Non-pigmented ciliary epithelial cell (primary cell): ENCODE data around the gene C18orf32.
"Not testable (repeated sequence)": the region's sequence is repeated elsewhere in the genome, so short reads cannot be mapped to it uniquely, and the experiment has no call there.

Experiments used
- DNase-seq: peaks from one replicate; pipeline ENCODE4 v3.0.0-alpha.2; 2010; ENCODE audit warnings: low read depth

C18orf32 gene

GRCh38 chr18:49467599-49467998, 19.4 kb downstream of the C18orf32 start:
- no peak for DNase-seq

DNA sequence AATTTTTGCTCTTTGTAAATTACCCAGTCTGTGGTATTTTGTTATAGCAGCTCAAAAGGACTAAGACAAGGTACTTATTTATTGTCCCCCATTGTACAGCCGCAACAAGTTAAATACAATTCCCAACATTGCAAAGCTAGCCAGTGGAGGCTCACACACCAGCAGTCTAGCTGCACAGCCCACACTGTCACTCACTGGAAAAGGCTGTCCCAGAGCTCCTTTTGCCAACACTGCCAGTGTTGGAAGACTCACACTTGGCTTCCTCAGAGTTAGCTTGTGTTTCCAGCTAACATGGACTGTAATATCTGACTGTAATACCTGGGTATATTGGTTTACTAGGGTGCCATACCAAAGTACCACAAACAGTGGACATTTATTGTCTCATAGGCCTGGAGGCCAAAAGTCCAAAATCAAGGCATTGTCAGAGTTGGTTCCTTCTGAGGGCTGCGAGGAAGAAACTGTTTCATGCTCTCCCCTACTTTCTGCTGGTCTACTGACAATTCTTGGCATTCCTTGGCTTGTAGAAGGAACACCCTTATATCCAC, 19.9 kb downstream of the C18orf32 start:
- DNase-seq, result no peak

DNA sequence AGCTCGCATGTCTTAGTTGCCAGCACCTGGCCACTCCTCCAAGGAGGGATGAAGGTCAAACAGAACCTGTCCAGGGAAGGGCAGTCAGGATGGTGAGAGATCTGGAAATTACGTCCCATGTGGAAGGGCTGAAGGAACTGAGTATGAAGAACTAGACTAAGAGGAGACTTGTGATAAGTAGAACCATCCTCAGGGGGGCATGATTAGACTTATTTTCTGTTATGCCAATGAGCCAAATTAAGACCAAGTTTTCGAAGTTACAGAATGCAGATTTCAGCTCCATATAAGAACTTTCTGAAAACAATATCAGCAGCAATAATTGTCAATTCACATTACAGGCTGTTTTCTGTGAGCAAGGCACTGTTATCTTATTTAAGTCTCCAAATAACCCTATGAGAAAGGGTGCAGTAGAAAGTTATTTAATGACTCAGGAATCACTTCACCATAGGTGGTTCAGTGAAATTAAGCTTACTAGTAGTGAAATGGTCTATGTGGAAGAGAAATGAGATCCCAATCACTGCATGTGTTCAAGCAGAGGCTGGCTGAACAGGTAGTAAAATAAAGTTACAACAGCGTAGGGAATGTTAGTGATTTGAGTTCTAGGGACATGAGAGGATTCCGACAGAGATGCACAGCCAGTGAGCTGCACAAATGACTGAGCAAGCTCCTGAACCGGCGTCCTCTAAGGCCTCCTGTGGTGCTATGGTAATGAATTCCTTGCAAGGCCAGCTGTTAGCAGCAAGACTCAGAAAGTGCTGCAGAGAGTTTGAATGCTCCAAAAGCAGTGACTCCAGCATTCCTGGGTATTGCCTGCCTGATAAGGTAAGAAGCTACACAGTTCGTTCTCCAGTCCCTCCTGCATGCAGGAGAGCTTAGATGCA, 22.1 kb downstream of the C18orf32 start:
- no peak for DNase-seq

- no peak for DNase-seq
Measured at GRCh38 chr18:49461602-49461977, 25.4 kb downstream of the C18orf32 start.

DNA sequence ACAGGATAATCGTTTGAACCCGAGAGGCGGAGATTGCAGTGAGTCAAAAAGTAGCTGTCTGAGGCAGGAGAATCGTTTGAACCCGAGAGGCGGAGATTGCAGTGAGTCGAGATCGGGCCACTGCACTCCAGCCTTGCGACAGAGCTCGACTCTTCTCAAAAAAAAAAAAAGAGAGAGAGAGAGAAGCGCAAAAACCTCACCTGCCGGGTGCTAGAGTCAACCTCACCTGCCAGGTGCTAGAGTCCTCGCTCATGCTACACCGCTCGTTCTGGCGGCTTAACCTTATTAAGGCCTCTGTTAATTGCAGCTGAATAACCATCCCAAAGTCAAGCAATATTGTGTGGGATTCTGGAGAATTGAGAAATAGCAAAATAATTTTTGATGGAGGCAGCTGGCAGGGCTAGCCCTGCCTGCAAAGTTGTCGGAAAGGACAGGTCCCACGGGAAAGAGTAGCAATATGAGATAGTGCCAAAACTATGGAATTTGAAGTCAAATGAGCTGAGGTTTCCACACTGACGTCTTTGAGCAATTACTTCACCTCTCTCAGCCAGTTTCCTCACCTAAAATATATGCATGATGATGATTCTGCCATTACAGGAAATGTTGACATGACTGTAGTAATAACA, 25.9 kb downstream of the C18orf32 start:
- DNase-seq, result no peak

DNA sequence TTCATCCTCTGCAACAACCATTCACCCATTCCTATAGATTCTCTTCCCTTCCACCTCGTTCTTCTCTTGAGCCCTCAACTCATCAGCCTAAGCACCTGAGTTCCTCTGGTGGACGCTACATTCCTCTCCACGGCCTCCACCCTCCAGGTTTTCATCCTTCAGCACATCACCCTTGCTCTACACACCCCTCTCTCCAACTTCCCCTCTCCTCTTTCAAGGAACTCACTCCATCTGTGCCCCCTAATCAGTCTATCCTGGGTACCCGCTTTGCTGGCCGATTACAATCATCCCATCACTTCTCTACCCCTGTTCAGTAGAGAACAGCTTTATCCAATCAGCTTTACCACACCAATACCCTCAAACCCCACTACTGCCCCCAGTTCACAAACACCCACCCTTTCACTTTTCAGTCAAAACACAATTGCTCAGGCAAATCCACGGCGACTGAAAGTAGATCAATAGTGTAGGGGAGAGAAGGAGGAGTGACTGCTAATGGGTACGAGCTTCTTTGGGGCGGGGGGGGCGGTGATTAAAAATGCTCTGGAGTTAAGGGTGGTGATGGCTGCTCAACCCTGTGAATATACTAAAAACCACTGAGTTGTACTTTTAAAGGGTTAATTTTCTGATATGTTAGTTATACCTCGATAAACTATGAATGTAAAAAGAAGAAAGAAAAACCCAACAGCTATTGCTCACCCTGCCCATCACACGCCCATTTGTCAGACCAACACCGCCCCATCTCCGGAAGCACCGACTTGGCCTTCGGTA, 27.4 kb downstream of the C18orf32 start:
- DNase-seq, result no peak

DNA sequence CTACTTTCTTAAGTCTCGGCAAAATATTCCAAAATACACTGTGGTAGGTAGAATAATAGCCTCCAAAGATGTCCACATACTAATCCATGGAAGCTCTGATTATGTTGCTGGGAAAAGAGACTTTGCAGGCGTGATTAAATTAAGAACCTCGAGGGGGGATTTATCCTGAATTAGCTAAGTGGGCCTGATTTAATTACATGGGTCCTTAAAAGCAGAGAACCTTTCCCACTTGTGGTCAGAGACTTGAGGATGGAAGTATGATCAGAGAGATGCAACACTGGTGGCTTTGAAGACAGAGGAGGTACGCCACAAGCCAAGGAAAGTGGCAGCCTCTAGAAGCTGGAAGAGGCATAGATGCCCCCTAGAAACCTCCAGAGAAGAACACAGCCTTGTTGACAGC, 29.4 kb downstream of the C18orf32 start:
- DNase-seq, result no peak

DNA sequence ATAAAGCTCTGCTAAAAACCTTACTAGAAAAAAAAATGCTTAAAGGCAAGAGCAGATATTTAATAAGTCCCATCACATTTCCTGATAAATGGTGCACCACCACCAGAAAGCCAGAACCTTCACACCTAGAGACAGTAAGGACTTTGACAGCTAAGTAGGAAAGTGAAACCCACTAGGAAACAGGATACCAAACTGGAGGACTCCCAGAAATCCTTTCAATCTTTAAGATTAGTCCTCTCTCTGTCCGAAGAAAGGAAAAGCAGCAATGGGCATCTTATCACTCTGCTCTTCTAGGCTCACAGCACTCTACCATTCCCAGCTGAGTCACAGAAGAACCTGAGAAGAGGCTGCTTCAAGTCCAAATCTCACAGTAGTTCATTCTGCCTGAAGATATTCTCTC, 30.2 kb downstream of the C18orf32 start:
- no peak for DNase-seq

- not testable (repeated sequence) for DNase-seq
Measured at GRCh38 chr18:49452534-49452933, 34.5 kb downstream of the C18orf32 start.

DNA sequence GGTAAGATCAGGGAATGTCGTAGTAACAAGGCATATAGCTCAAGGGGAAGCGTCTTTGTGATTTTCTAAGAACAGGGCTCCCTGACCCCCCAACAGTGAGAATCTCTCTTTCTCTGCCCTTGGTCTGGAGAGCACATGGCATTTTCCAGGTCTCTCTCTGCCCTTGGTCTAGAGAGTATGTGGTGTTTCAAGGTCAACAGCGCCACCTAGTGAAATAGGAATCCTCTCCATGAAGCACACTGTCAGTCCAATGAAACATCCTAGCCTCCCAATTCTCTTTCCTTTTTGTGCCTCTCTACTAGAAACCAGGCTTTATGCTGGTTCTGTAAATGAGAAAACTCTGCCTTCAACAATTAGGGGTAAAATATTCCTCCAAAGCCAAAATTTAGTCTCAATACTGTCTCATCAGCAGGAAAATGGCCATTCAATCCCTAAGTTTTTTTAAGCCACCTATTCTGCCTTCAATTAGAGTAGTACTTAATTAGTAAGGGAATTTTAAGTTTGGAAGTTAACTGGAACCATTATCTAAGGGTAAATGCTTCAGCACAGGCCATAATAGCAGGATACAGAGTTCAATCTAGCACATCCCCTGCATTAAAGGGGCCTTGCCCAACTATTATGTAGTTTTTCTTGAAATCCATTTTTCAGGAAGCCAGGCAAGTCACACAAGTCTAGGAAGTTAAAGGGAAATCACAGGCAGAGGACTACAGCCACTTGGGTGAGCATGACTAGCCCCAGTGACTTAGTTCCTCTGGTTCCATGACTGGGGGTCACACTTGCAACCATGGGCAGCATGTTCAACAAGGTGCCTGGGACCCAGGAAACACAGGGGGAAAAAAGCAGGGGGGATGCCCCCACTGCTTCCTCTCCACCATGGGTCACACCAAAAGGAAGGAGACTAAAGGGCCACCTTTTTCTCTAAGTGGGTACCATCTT, 39.0 kb downstream of the C18orf32 start:
- DNase-seq, result no peak

- no peak for DNase-seq
Measured at GRCh38 chr18:49446481-49446880, 40.6 kb downstream of the C18orf32 start.

- no peak for DNase-seq
Measured at GRCh38 chr18:49444581-49444980, 42.5 kb downstream of the C18orf32 start.

DNA sequence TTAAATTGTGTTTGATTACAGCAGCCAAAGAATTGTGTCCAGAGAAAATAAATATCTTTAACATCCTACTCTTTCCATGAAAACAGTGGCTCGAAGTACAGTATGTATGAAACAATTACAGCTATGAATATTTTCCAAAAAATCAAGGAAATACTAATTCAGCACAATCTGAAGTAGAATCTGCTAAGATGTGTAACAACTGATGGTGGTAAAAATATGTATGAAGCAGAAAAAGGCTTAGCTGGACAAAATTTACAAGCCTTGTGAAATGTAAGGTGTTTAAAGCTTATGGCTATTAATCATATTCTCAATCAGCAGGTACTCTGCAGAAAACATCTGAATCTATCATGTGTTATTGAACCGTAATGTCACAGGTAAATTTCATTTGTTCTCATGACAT, 43.2 kb downstream of the C18orf32 start:
- no peak for DNase-seq

GRCh38 chr18:49441338-49441938, 45.6 kb downstream of the C18orf32 start:
- no peak for DNase-seq

DNA sequence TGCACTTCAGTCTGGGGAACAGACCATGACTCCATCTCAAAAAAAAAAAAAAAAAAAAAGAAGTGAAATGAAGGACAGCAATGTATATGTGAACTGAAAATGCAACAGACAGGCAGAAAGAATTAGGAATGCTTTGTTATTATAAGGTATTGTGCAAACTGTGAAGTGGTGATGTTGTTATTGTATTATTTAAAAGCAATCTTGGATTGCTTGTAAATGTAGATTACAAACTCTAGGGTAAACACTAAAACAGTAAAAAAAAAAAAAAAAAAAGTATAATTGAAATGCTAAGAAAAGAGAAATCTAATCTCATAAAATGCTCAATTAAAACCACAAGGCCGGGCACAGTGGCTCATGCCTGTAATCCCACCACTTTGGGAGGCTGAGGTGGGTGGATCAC, 51.9 kb downstream of the C18orf32 start:
- no peak for DNase-seq

DNA sequence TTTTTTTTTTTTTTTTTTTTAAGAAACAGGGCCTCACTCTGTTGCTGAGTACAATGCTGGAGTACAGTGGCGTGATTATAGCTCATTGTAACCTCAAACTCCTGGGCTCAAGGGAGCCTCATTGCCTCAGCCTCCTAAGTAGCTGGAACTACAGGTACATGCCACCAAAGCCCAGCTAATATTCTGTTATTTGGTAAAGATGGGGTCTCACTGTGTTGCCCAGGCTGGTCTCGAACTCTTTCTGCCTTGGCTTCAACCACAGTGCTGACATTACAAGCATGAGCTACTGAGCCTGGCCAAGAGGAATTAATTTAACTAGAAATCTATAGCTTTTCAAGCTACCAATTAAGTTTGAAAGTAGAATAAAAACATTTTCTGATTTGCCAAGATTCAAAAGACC, 54.4 kb downstream of the C18orf32 start:
- DNase-seq, result no peak

- no peak for DNase-seq
Measured at GRCh38 chr18:49431165-49431962, 55.7 kb downstream of the C18orf32 start.
